PC-9 (cell line): ENCODE data around the gene PCDH9.

Experiments used
- CTCF ChIP-seq: fragments of 200-600 bp; sonication (generic); conservative IDR thresholded peaks from 2 replicates; pipeline ENCODE4 v1.6.1; 2017; ENCODE audit warnings: mixed run types, antibody characterized with exemption, mild to moderate bottlenecking, moderate library complexity
- EZH2 ChIP-seq: fragments of 200-600 bp; sonication (generic); IDR thresholded peaks from 2 replicates; pipeline ENCODE4 v1.8.0; 2017; ENCODE audit warnings: antibody characterized with exemption, low read depth

GRCh38 chr13:66895780-66896179 lies 334.4 kb downstream of the PCDH9 start:
- no peak for TF ChIP-seq CTCF
- no peak for TF ChIP-seq EZH2
